SK-N-SH (cell line): ENCODE data around the gene APBB2. TPM values are rescaled to one million over a fixed set of nuclear protein-coding genes. Genes with fewer than 3 reads are reported as not detected.
"Not testable (repeated sequence)": the region's sequence is repeated elsewhere in the genome, so short reads cannot be mapped to it uniquely, and the experiment has no call there.

Experiments used
- CTCF ChIA-PET: fragments of 300-600, 350-600 bp; formaldehyde crosslinking; extraction: SDS; loops from one replicate; lab custom pipeline; 2021; lab: Yijun Ruan, JAX
- POLR2A ChIA-PET: fragments of 350-600 bp; sonication (Branson Sonifier 250); formaldehyde crosslinking; extraction: SDS; loops from one replicate; lab custom pipeline; 2020; ENCODE audit warnings: antibody characterized with exemption, inconsistent platforms; lab: Yijun Ruan, JAX
- DNase-seq: peaks from one replicate; pipeline ENCODE4 v3.0.0; 2012
- H2AFZ ChIP-seq: fragments of 200-600 bp; sonication (generic); 2 replicates; pipeline ENCODE4 v1.8.1; 2016; ENCODE audit warnings: antibody characterized with exemption, mild to moderate bottlenecking, low read depth
- H3F3A ChIP-seq: fragments of 200-600 bp; sonication (generic); replicated peaks from 2 replicates; pipeline ENCODE3; 2016; ENCODE audit warnings: antibody characterized with exemption, mild to moderate bottlenecking; ENCODE audit not compliant: insufficient read depth
- H3K27ac ChIP-seq, 2 experiments: fragments of 200-500 bp in 1 of 2; fragments of 200-600 bp in 1 of 2; sonication (Bioruptor generic) in 1 of 2; sonication (generic), shearing (Covaris generic) in 1 of 2; 2 replicates each; pipeline versions ENCODE4 v1.5.1 to v1.6.1; 2014 to 2016; ENCODE audit warnings: low read depth in 2 of 2, inconsistent platforms in 1 of 2, low read length in 1 of 2, mild to moderate bottlenecking in 1 of 2, mixed read lengths in 1 of 2
- H3K27me3 ChIP-seq: fragments of 200-600 bp; sonication (generic), shearing (Covaris generic); 2 replicates; pipeline ENCODE4 v1.6.1; 2016; ENCODE audit warnings: mixed run types; ENCODE audit not compliant: insufficient read depth
- H3K36me3 ChIP-seq, 2 experiments: fragments of 200-500 bp in 1 of 2; fragments of 200-600 bp in 1 of 2; sonication (Bioruptor generic) in 1 of 2; sonication (generic) in 1 of 2; replicated peaks in 1 of 2; 2 replicates each; pipeline versions ENCODE3 to v1.5.1; 2014 to 2016; ENCODE audit warnings: low read length in 1 of 2, mild to moderate bottlenecking in 1 of 2; ENCODE audit not compliant: insufficient read depth in 2 of 2, control insufficient read depth in 1 of 2
- H3K4me1 ChIP-seq, 2 experiments: fragments of 200-500 bp in 1 of 2; fragments of 200-600 bp in 1 of 2; sonication (Bioruptor generic) in 1 of 2; sonication (generic), shearing (Covaris generic) in 1 of 2; 2 replicates each; pipeline versions ENCODE4 v1.5.1 to v1.6.1; 2014 to 2016; ENCODE audit warnings: low read depth in 1 of 2, low read length in 1 of 2, mixed run types in 1 of 2; ENCODE audit not compliant: insufficient read depth in 2 of 2, control insufficient read depth in 1 of 2
- H3K4me2 ChIP-seq: fragments of 200-600 bp; sonication (generic), shearing (Covaris generic); 2 replicates; pipeline ENCODE4 v1.6.1; 2017; ENCODE audit warnings: mixed run types
- H3K4me3 ChIP-seq, 2 experiments: fragments of 200-500 bp in 1 of 2; fragments of 200-600 bp in 1 of 2; sonication (Bioruptor generic) in 1 of 2; sonication (generic), shearing (Covaris generic) in 1 of 2; 2 replicates each; pipeline versions ENCODE4 v1.5.1 to v1.8.1; 2014 to 2016; ENCODE audit warnings: low read depth in 2 of 2, inconsistent platforms in 1 of 2, low read length in 1 of 2, mild to moderate bottlenecking in 1 of 2, mixed read lengths in 1 of 2, moderate library complexity in 1 of 2
- H3K79me2 ChIP-seq: fragments of 200-600 bp; sonication (generic); 2 replicates; pipeline ENCODE4 v1.8.1; 2017; ENCODE audit warnings: mild to moderate bottlenecking; ENCODE audit not compliant: insufficient read depth
- H3K9ac ChIP-seq: fragments of 200-600 bp; sonication (generic); 2 replicates; pipeline ENCODE4 v1.6.1; 2017; ENCODE audit warnings: mixed run types
- H3K9me2 ChIP-seq: fragments of 200-600 bp; sonication (generic); 2 replicates; pipeline ENCODE4 v1.6.1; 2017; ENCODE audit warnings: mixed run types
- H3K9me3 ChIP-seq: fragments of 200-600 bp; sonication (generic); 2 replicates; pipeline ENCODE4 v1.6.1; 2017; ENCODE audit warnings: mixed run types, mild to moderate bottlenecking, moderate library complexity
- H4K20me1 ChIP-seq: fragments of 200-600 bp; sonication (generic); 2 replicates; pipeline ENCODE4 v1.6.1; 2017; ENCODE audit warnings: mild to moderate bottlenecking, mixed run types; ENCODE audit not compliant: insufficient read depth
- EP300 ChIP-seq, 2 experiments: IDR thresholded peaks; 2 replicates each; pipeline versions ENCODE4 v1.4.0 to v1.6.1; 2012; ENCODE audit warnings: borderline replicate concordance in 1 of 2, low read depth in 1 of 2, low read length in 1 of 2
- EZH2phosphoT487 ChIP-seq: fragments of 200-600 bp; sonication (generic); IDR thresholded peaks from 2 replicates; pipeline ENCODE4 v1.6.1; 2017; ENCODE audit warnings: low read depth, mixed run types, mild to moderate bottlenecking, antibody characterized with exemption, moderate library complexity, borderline replicate concordance
- FOSL2 ChIP-seq: IDR thresholded peaks from 2 replicates; pipeline ENCODE4 v1.4.0; 2012; ENCODE audit warnings: low read depth, mild to moderate bottlenecking, moderate library complexity, borderline replicate concordance
- FOXM1 ChIP-seq: IDR thresholded peaks from 2 replicates; pipeline ENCODE4 v1.4.0; 2012; ENCODE audit warnings: low read depth, mild to moderate bottlenecking
- GABPA ChIP-seq: IDR thresholded peaks from 2 replicates; pipeline ENCODE4 v1.4.0; 2012; ENCODE audit warnings: low read depth, mild to moderate bottlenecking
- IRF3 ChIP-seq: fragments of 150-350 bp; IDR thresholded peaks from 2 replicates; pipeline ENCODE4 v1.6.1; 2016; ENCODE audit warnings: mild to moderate bottlenecking, low read depth, low read length
- JUND ChIP-seq: IDR thresholded peaks from 2 replicates; pipeline ENCODE4 v1.4.0; 2012
- MAX ChIP-seq: IDR thresholded peaks from 2 replicates; pipeline ENCODE4 v1.4.0; 2012; ENCODE audit warnings: low read depth
- MXI1 ChIP-seq: IDR thresholded peaks from 2 replicates; pipeline ENCODE4 v1.6.1; 2012; ENCODE audit warnings: mild to moderate bottlenecking, low read depth, low read length, improper control_type of control experiment
- NRF1 ChIP-seq: IDR thresholded peaks from 2 replicates; pipeline ENCODE4 v1.6.1; 2012; ENCODE audit warnings: low read depth, mild to moderate bottlenecking, low read length
- POLR2AphosphoS5 ChIP-seq: IDR thresholded peaks from 2 replicates; pipeline ENCODE4 v1.6.1; 2012; ENCODE audit warnings: low read depth, low read length
- RCOR1 ChIP-seq: fragments of 150-350 bp; IDR thresholded peaks from 2 replicates; pipeline ENCODE4 v1.6.1; 2017; ENCODE audit warnings: antibody characterized with exemption, low read length
- REST ChIP-seq: IDR thresholded peaks from 2 replicates; pipeline ENCODE4 v1.6.1; 2012; ENCODE audit warnings: mild to moderate bottlenecking, low read depth, low read length, moderate library complexity
- RXRA ChIP-seq: IDR thresholded peaks from 2 replicates; pipeline ENCODE4 v1.4.0; 2012; ENCODE audit warnings: low read depth, mild to moderate bottlenecking, borderline replicate concordance
- TCF12 ChIP-seq: IDR thresholded peaks from 2 replicates; pipeline ENCODE4 v1.4.0; 2012
- USF2 ChIP-seq: fragments of 150-350 bp; IDR thresholded peaks from 2 replicates; pipeline ENCODE4 v1.6.1; 2017; ENCODE audit warnings: antibody characterized with exemption, low read length, low read depth, borderline replicate concordance
- ZBTB33 ChIP-seq: IDR thresholded peaks from 2 replicates; pipeline ENCODE4 v1.4.0; 2012; ENCODE audit warnings: low read depth, borderline replicate concordance
- WGBS: methylation state at CpG from one replicate; pipeline ENCODE4 v1.1.6; 2017; ENCODE audit warnings: low lambda C conversion rate; 5-methylcytosine and 5-hydroxymethylcytosine counted together
- polyA plus RNA-seq, 3 experiments: library from polyadenylated mRNA; depleted of rRNA; stranded (reverse); fragments of >200 nt; gene quantifications; 2 replicates each; pipeline ENCODE4 v1.2.3, GENCODE V29; 2012

APBB2 gene
- polyA plus RNA-seq, 1 of the 3 experiments (the other 2 are of a cell fraction), result 49.8 TPM

- TF ChIP-seq REST (no peak), POLR2AphosphoS5 (no peak)
These were observed 63.9 kb downstream of the APBB2 start (continued) for GRCh38 chr4:41150401-41150800.

GRCh38 chr4:41149568-41149967 lies 64.8 kb downstream of the APBB2 start:
- H3K4me2 ChIP-seq, H3K4me3 ChIP-seq, H2AFZ ChIP-seq, H3K9ac ChIP-seq, H3K9me3 ChIP-seq, H3K9me2 ChIP-seq, DNase-seq, H3K27me3 ChIP-seq, POLR2A ChIA-PET, H4K20me1 ChIP-seq, H3K27ac ChIP-seq: not testable (repeated sequence)
- CTCF ChIA-PET, result interaction anchor here (1.6 kb wide), 1 partner anchor 14 kb away, joined by 4 read pairs; no protein-coding TSS in a partner anchor
- peaks cover 2 to 31% of the 10 kb centered on the region in 2 experiments for H3K4me1 ChIP-seq
- H3K79me2 ChIP-seq, result peaks cover 98% of the 10 kb centered on the region
- WGBS, result 96% methylated on average over 4 of the region's 4 CpGs
- peaks cover 0 to 13% of the 10 kb centered on the region in 2 experiments for H3K36me3 ChIP-seq
- peaks cover 16% of the 10 kb centered on the region for H3F3A ChIP-seq

- Histone ChIP-seq H3K27ac (no peak overlapping the region), H3K27me3 (no peaks in the 10 kb centered on the region), H3K4me3 (no peak overlapping the region), H3K9ac (no peak overlapping the region), H4K20me1 (no peaks in the 10 kb centered on the region), H3K36me3 (peaks cover 0 to 13% of the 10 kb centered on the region in 2 experiments), H3K9me3 (no peaks in the 10 kb centered on the region), H3K4me1 (peaks cover 4 to 31% of the 10 kb centered on the region in 2 experiments), H3F3A (peaks cover 23% of the 10 kb centered on the region), H3K9me2 (no peaks in the 10 kb centered on the region), H3K4me2 (no peak overlapping the region), H2AFZ (no peak overlapping the region), H3K79me2 (peaks cover 98% of the 10 kb centered on the region)
- WGBS, result 70% methylated on average over 4 of the region's 4 CpGs
- DNase-seq, result no peak
- ChIA-PET POLR2A (no interaction called here), CTCF (interaction anchor here (1.6 kb wide), 1 partner anchor 15 kb away, joined by 4 read pairs; no protein-coding TSS in a partner anchor)
- TF ChIP-seq RCOR1, result no peak
- no peak for TF ChIP-seq JUND
- no peak for TF ChIP-seq ZBTB33
- TF ChIP-seq EZH2phosphoT487, result no peak
- no peak for TF ChIP-seq MAX
- no peak for TF ChIP-seq FOXM1
- no peak for TF ChIP-seq USF2
- no peak for TF ChIP-seq TCF12
- TF ChIP-seq EP300 (IDR thresholded peaks at IDR 0.05; ENCODE audit: borderline replicate concordance in 1 of 2, low read depth in 1 of 2, low read length in 1 of 2), result no peak
- no peak for TF ChIP-seq MXI1
- no peak for TF ChIP-seq IRF3
- TF ChIP-seq NRF1, result no peak
- no peak for TF ChIP-seq GABPA
- no peak for TF ChIP-seq RXRA
- no peak for TF ChIP-seq FOSL2
These were observed 65.4 kb downstream of the APBB2 start for GRCh38 chr4:41148931-41149330.
